CD4-positive, alpha-beta T cell treated with Interleukin-21 for 1 hour (primary cell): ENCODE data around the gene FBLN2.

ENCODE experiments used
- DNase-seq: peaks from one replicate; pipeline ENCODE4 v3.0.0-alpha.2; 2020

Gene FBLN2

GRCh38 chr3:13671482-13672233, 122.7 kb downstream of the FBLN2 start:
- DNase-seq = no peak

- no peak for DNase-seq
Measured at GRCh38 chr3:13673207-13673606, 124.3 kb downstream of the FBLN2 start.

GRCh38 chr3:13674538-13675185, 125.7 kb downstream of the FBLN2 start:
- DNase-seq = no peak

- no peak for DNase-seq
Measured at GRCh38 chr3:13676356-13677017, 127.6 kb downstream of the FBLN2 start.

- no peak for DNase-seq
Measured at GRCh38 chr3:13677272-13677671, 128.3 kb downstream of the FBLN2 start.

- no peak for DNase-seq
Measured at GRCh38 chr3:13681931-13682330, 133.0 kb downstream of the FBLN2 start.

GRCh38 chr3:13682331-13683013, 133.5 kb downstream of the FBLN2 start:
- DNase-seq = no peak

- DNase-seq = no peak
Measured at GRCh38 chr3:13683288-13683687, 134.4 kb downstream of the FBLN2 start.

GRCh38 chr3:13683772-13684171, 134.8 kb downstream of the FBLN2 start:
- no peak for DNase-seq

- no peak for DNase-seq
Measured at GRCh38 chr3:13684350-13684749, 135.4 kb downstream of the FBLN2 start.

GRCh38 chr3:13684854-13685253, 135.9 kb downstream of the FBLN2 start:
- no peak for DNase-seq

- DNase-seq = no peak
Measured at GRCh38 chr3:13685721-13686120, 136.8 kb downstream of the FBLN2 start.

GRCh38 chr3:13686367-13687160, 137.6 kb downstream of the FBLN2 start:
- DNase-seq = no peak

GRCh38 chr3:13687517-13687943, 138.6 kb downstream of the FBLN2 start:
- no peak for DNase-seq
